ENCODE results near the gene GNAQ.
A peak's percentile ranks its signal among the peaks of the same experiment; 100 is the strongest.

The GNAQ gene

DNA sequence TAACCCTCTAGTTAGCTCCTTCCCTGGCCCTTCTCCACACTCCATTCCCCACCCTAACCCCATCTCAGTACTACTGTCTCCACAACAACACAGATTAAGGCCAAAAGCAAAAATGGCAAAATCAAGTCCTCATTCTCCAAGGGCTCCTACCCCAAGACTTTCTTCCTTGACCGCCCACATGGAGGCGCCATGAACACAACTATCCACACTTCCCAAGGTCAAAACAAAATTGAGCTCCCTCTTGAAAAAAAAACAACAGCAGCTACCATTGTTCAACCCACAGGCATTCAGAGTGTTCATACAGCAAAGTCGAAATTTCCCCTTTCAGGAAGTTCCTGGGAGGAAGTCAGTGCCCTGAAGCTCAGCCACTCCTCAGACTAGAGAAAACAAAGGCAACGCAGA lies 54.4 kb downstream of the GNAQ start:
- DNase-seq (ENCODE audit: low spot score), result no peak
- no peak overlapping the region for H3K4me3 ChIP-seq
- H3K27ac ChIP-seq, result peak overlapping the region in 1 of 2 donors; percentile 36
- TF ChIP-seq, protein P1, sequence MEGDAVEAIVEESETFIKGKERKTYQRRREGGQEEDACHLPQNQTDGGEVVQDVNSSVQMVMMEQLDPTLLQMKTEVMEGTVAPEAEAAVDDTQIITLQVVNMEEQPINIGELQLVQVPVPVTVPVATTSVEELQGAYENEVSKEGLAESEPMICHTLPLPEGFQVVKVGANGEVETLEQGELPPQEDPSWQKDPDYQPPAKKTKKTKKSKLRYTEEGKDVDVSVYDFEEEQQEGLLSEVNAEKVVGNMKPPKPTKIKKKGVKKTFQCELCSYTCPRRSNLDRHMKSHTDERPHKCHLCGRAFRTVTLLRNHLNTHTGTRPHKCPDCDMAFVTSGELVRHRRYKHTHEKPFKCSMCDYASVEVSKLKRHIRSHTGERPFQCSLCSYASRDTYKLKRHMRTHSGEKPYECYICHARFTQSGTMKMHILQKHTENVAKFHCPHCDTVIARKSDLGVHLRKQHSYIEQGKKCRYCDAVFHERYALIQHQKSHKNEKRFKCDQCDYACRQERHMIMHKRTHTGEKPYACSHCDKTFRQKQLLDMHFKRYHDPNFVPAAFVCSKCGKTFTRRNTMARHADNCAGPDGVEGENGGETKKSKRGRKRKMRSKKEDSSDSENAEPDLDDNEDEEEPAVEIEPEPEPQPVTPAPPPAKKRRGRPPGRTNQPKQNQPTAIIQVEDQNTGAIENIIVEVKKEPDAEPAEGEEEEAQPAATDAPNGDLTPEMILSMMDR (IDR thresholded peaks at IDR 0.05), result no peak

DNA sequence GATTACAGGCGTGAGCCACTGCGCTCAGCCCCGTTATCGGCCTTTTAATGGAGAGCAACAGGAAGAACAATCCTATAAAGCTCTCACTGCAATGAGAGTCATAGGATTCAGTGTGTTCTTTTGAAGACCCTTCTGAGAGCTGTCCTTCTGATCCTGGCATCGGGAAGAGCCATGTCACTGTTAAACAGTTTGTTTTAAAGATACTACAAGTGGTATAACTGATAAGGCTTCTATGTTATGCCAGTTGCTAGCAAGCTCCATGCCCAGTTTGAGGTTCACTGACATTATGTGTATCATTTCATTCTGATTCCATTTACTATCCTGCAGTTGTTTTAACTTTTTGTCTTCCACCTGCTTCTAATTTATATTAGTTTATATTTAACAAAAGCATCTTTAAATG lies 55.8 kb downstream of the GNAQ start:
- Histone ChIP-seq H3K4me3 (no peak overlapping the region), H3K27ac (no peak overlapping the region)
- no peak for DNase-seq (ENCODE audit: low spot score)
- TF ChIP-seq, protein P1 (IDR thresholded peaks at IDR 0.05), result no peak

DNA sequence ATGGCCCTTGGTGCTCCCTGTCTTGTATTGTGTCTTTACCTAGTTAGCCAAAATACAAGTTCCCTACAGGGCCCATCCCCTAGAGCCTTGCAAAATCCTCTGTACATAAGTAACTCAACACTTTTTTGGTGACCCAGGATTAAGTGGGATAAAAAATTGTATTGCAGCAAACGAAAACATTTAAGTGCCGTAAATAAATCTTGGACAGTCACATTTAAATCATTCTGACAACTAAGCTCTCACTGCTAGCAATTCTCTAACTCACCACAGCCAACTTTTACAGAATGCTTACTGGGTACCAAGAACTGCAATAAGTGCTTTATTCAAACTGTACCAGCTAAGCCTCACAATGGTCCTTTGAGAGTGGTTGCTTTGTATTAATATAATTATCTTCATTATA lies 56.6 kb downstream of the GNAQ start:
- no peak overlapping the region for H3K27ac ChIP-seq
- DNase-seq (ENCODE audit: low spot score), result no peak
- no peak overlapping the region for H3K4me3 ChIP-seq
- TF ChIP-seq, protein P1 (IDR thresholded peaks at IDR 0.05), result no peak

DNA sequence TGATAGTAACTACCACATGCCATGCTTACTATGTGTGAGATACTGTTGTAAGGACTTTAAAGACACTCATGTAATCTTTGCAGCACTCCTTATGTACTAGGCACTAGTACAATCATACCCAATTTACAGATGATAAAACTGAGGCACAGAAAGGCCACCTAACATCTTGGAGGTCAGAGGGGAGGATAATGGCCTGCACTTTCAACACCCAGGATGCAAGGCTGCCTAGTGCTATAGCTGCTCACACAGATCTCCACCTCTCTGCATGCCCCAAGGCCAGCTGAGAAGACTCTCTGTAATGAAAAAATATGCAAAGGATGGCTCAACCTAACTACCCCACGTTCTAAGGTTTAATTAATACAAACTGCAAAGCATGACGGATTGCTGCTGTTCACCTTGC lies 57.2 kb downstream of the GNAQ start:
- DNase-seq (ENCODE audit: low spot score), result no peak
- TF ChIP-seq, protein P1 (IDR thresholded peaks at IDR 0.05), result no peak

DNA sequence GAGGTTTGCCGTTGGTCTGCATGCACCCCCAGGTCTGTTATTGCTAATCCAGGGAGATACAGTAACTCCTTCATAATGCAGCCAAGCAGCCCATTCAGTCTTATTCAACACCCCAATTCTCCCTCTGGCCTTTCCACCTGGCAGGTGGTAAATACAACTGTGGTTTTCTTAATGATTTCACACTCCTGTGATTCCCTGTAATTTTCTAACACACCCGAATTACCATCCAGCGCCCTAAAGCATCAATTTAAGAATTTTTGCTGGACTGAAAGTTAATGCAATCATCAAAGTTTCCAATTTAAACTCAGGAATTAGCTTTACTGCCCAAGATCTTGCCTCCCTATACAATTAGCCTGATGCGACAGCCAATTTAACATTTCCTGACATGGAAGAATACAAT lies 62.5 kb downstream of the GNAQ start:
- DNase-seq (ENCODE audit: low spot score), result no peak
- Histone ChIP-seq H3K4me3 (no peak overlapping the region), H3K27ac (no peak overlapping the region)
- TF ChIP-seq, protein P1 (IDR thresholded peaks at IDR 0.05), result no peak

More for the DNA sequence above, 57.2 kb downstream of the GNAQ start:
- no peak overlapping the region for H3K27ac ChIP-seq
- no peak overlapping the region for H3K4me3 ChIP-seq

DNA sequence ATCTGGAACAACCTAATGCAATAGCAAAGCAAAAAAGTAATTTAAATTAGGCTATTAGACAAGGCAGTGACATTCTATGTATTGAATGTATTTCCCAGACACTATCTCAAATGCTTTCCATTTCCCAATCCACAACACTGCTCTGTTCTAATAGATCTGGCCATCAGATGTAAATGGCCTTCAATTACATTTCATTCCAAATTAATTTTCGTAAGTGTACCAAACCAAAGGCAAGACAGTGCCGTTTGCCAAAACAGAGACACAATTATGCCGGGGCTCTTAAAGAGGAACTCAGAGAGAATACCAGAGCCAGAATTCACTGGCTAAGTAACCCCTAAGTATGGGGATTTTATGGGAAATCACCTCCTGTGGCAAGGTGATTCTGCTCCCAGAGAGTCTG lies 63.1 kb downstream of the GNAQ start:
- TF ChIP-seq, protein P1 (IDR thresholded peaks at IDR 0.05), result no peak
- DNase-seq (ENCODE audit: low spot score), result no peak
- Histone ChIP-seq H3K4me3 (no peak overlapping the region), H3K27ac (no peak overlapping the region)

DNA sequence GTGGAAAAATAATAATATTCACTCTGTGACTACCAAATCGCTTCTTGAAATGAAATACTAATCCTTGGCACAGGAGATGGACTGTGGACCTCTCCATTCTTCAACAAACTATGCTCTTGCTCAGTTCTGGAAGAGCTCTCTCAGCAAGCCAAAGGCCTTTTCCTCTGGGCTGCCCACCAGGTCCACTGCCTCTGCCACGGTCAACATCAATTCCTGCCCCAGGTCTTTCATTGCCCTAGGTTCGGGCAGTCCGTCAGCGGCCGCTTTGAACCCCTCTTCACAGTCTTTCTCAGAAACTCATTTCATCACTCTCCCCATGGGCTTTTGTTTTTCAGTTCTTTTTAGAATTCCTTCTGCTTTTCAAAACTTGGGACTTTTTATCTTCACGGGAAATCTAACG lies 64.9 kb downstream of the GNAQ start:
- Histone ChIP-seq H3K4me3 (no peak overlapping the region), H3K27ac (no peak overlapping the region)
- TF ChIP-seq, protein P1 (IDR thresholded peaks at IDR 0.05), result no peak
- no peak for DNase-seq (ENCODE audit: low spot score)
